ENCODE data around the gene VAPB. TPM values are rescaled to one million over a fixed set of nuclear protein-coding genes. Genes with fewer than 3 reads are reported as not detected.

VAPB gene
- total and polyA plus RNA-seq, 2 experiments from 2014 or later = 8.8 to 37.0 TPM

DNA sequence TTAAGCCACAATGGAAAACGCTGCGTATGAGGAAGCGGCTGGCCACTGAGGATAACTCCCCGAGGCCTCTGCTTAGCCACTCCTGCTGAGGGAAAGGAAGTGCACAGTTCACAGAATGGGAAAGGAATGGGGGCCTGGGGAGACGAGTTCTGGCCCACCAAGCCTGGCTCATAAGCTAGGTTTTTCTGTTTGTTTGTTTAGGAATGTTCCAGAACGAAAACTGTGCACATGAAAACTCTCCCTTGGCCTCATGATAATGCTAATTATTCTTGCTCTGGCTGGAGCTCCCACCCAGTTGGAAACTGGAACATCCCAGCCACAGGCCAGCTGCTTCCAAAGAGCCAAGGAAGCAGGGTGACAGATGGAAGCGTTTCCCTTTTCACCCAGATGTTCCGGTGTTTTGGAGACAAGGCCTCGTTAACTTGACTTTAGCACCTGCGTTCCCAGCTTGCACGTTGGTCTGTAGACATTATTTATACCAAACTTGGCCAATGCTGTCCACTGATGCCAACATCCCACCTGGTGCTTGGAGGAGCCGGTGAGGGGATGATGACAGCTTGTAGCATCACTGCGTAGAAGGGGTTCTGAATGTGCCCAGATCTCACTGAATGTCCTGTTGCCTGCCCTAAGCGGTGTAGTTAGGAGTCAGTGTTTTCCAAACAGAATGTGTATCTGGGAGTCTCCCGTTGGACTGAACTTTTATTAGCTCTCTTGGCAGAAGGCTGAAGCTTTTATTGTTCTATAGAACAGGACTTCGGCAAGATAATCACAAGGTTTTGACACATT, 91.7 kb downstream of the VAPB start:
- no peak overlapping the region for H3K9ac ChIP-seq
- H3F3A ChIP-seq (ENCODE audit: insufficient read depth) = no peaks in the 10 kb centered on the region
- H3K4me3 ChIP-seq = no peak overlapping the region
- no peaks in the 10 kb centered on the region for H4K20me1 ChIP-seq (ENCODE audit: insufficient read depth)
- in situ Hi-C loops (cut with MboI) = loop anchor here (25.0 kb wide), 1 partner anchor 357 kb away; no protein-coding TSS in a partner anchor
- no peaks in the 10 kb centered on the region for H3K36me3 ChIP-seq (ENCODE audit: low read depth)
- H3K79me2 ChIP-seq (ENCODE audit: insufficient read depth) = peaks cover 8% of the 10 kb centered on the region; the same call in 1 of the 2 replicates
- no peaks in the 10 kb centered on the region for H3K9me2 ChIP-seq (ENCODE audit: insufficient read depth)
- H3K4me1 ChIP-seq (ENCODE audit: insufficient read depth) = no peaks in the 10 kb centered on the region
- TF ChIP-seq EZH2phosphoT487 (IDR thresholded peaks at IDR 0.05; ENCODE audit: insufficient read depth, low read depth) = no peak
- no peak for TF ChIP-seq EZH2 (IDR thresholded peaks at IDR 0.05; ENCODE audit: insufficient read depth, poor library complexity, severe bottlenecking)
- no peak for DNase-seq
- no peak overlapping the region for H2AFZ ChIP-seq
- H3K27ac ChIP-seq = no peak overlapping the region
- no peaks in the 10 kb centered on the region for H3K27me3 ChIP-seq (replicated peaks; ENCODE audit: insufficient read depth)
- no peaks in the 10 kb centered on the region for H3K9me3 ChIP-seq (ENCODE audit: low read depth)
- H3K4me2 ChIP-seq (ENCODE audit: unreplicated experiment) = no peak overlapping the region
- 34 to 38% methylated on average over 16 of the region's 16 CpGs for WGBS, 2 experiments (ENCODE audit: low coverage in 1 of 2, low lambda C conversion rate in 2 of 2, missing lambda C conversion rate in 2 of 2)

DNA sequence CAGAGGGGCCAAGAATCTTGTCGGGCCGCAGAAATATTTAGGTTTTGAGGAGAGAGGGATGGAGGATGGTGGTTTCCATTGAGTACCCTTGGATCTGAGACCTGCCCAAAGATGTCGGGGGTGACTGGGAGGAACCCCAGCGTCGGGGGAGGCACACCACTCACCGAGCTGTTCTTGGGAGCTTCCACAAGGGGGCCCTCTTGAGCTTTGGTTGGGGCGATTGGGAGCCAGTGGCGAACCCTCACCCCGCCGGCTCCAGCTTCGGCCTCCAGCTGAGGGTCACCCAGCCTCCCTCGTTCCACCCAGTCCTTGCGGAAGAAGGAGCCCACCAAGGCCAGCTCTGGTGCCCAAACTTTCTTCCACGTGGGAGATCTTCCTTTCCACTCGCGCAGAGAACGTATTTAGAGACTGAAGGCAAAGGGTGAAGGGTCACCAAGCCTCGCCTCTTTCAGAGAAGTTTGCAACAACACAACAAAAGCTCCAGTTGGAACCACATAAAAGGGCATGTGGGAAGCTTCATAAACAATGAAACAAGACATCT, 92.5 kb downstream of the VAPB start:
- peak; percentile 63 for DNase-seq
- no peaks in the 10 kb centered on the region for H3K4me1 ChIP-seq (ENCODE audit: insufficient read depth)
- no peaks in the 10 kb centered on the region for H3K27me3 ChIP-seq (replicated peaks; ENCODE audit: insufficient read depth)
- no peak for TF ChIP-seq EZH2 (IDR thresholded peaks at IDR 0.05; ENCODE audit: insufficient read depth, poor library complexity, severe bottlenecking)
- no peak for TF ChIP-seq EZH2phosphoT487 (IDR thresholded peaks at IDR 0.05; ENCODE audit: insufficient read depth, low read depth)
- H2AFZ ChIP-seq = no peak overlapping the region
- no peaks in the 10 kb centered on the region for H3F3A ChIP-seq (ENCODE audit: insufficient read depth)
- H3K36me3 ChIP-seq (ENCODE audit: low read depth) = no peaks in the 10 kb centered on the region
- no peak overlapping the region for H3K27ac ChIP-seq
- no peak overlapping the region for H3K4me2 ChIP-seq (ENCODE audit: unreplicated experiment)
- no peaks in the 10 kb centered on the region for H4K20me1 ChIP-seq (ENCODE audit: insufficient read depth)
- H3K79me2 ChIP-seq (ENCODE audit: insufficient read depth) = peaks cover 15% of the 10 kb centered on the region; the same call in 1 of the 2 replicates
- no peak overlapping the region for H3K4me3 ChIP-seq
- no peak overlapping the region for H3K9ac ChIP-seq
- 57 to 58% methylated on average over 17 to 18 of the region's 18 CpGs for WGBS, 2 experiments (ENCODE audit: low coverage in 1 of 2, low lambda C conversion rate in 2 of 2, missing lambda C conversion rate in 2 of 2)
- H3K9me3 ChIP-seq (ENCODE audit: low read depth) = peaks cover 2% of the 10 kb centered on the region
- in situ Hi-C loops (cut with MboI) = loop anchor here (25.0 kb wide), 1 partner anchor 356 kb away; no protein-coding TSS in a partner anchor
- H3K9me2 ChIP-seq (ENCODE audit: insufficient read depth) = no peaks in the 10 kb centered on the region

DNA sequence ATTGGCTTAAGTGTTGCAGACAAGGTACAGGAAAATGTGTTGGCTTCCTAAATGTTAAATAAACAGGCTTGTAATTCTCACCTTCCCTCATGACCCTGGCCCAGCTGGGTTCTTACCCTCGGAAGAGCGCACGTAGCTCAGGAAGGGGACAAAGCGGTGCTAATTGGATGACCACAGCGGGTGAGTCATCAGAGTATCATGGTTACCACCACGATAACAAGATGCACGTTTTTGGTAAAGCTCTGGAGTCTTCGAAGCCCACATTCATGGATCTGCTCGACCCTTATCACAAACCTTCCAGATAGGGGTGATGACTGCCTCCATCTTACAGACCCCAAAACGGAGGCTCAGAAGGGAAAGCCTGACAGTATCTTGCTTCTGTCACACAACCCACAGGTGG, 93.4 kb downstream of the VAPB start:
- in situ Hi-C loops (cut with MboI) = loop anchor here (25.0 kb wide), 1 partner anchor 355 kb away; no protein-coding TSS in a partner anchor
- DNase-seq = peak; percentile 19
- WGBS, 2 experiments (ENCODE audit: low coverage in 1 of 2, low lambda C conversion rate in 2 of 2, missing lambda C conversion rate in 2 of 2) = 72 to 80% methylated on average over 10 of the region's 10 CpGs

DNA sequence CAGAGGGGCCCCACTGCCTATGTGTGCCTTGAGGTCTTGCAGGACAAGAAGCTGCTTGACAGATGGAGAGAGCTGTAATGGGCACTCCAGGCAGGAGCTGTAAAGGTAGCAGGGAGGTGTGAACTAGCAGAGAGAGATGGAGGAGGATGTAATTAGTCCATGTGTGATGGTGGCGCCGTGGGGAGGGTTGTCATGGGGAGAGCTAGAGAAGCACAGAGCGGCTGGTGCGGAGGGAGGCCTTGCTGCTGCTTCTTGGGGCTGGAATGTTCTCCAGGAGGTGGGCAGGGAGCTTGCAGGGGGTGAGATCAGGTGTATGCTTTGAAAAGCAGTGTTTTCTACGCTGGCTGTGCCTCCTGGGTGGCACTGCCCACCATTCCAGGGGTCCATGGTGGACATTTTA, 94.0 kb downstream of the VAPB start:
- in situ Hi-C loops (cut with MboI) = loop anchor here (25.0 kb wide), 1 partner anchor 354 kb away; no protein-coding TSS in a partner anchor
- 67 to 81% methylated on average over 5 of the region's 5 CpGs for WGBS, 2 experiments (ENCODE audit: low coverage in 1 of 2, low lambda C conversion rate in 2 of 2, missing lambda C conversion rate in 2 of 2)

More for the DNA sequence above, 93.4 kb downstream of the VAPB start:
- H3K79me2 ChIP-seq (ENCODE audit: insufficient read depth) = peaks cover 15% of the 10 kb centered on the region; the same call in 1 of the 2 replicates
- H3K4me1 ChIP-seq (ENCODE audit: insufficient read depth) = no peaks in the 10 kb centered on the region
- no peaks in the 10 kb centered on the region for H3K27me3 ChIP-seq (replicated peaks; ENCODE audit: insufficient read depth)
- no peaks in the 10 kb centered on the region for H3F3A ChIP-seq (ENCODE audit: insufficient read depth)
- no peaks in the 10 kb centered on the region for H3K9me2 ChIP-seq (ENCODE audit: insufficient read depth)
- no peak overlapping the region for H3K9ac ChIP-seq
- no peak overlapping the region for H2AFZ ChIP-seq
- H3K9me3 ChIP-seq (ENCODE audit: low read depth) = peaks cover 3% of the 10 kb centered on the region
- no peak overlapping the region for H3K27ac ChIP-seq
- H4K20me1 ChIP-seq (ENCODE audit: insufficient read depth) = no peaks in the 10 kb centered on the region
- no peak overlapping the region for H3K4me2 ChIP-seq (ENCODE audit: unreplicated experiment)
- no peaks in the 10 kb centered on the region for H3K36me3 ChIP-seq (ENCODE audit: low read depth)
- TF ChIP-seq EZH2phosphoT487 (IDR thresholded peaks at IDR 0.05; ENCODE audit: insufficient read depth, low read depth) = no peak
- no peak overlapping the region for H3K4me3 ChIP-seq

More for the DNA sequence above, 94.0 kb downstream of the VAPB start:
- H3K4me2 ChIP-seq (ENCODE audit: unreplicated experiment) = no peak overlapping the region
- no peak overlapping the region for H3K4me3 ChIP-seq
- H3K9ac ChIP-seq = no peak overlapping the region
- H3K79me2 ChIP-seq (ENCODE audit: insufficient read depth) = peaks cover 15% of the 10 kb centered on the region; the same call in 1 of the 2 replicates
- H3K9me3 ChIP-seq (ENCODE audit: low read depth) = peaks cover 3% of the 10 kb centered on the region
- no peak overlapping the region for H3K27ac ChIP-seq
- no peaks in the 10 kb centered on the region for H3F3A ChIP-seq (ENCODE audit: insufficient read depth)
- no peaks in the 10 kb centered on the region for H3K27me3 ChIP-seq (replicated peaks; ENCODE audit: insufficient read depth)
- no peaks in the 10 kb centered on the region for H3K4me1 ChIP-seq (ENCODE audit: insufficient read depth)
- no peak for DNase-seq
- no peaks in the 10 kb centered on the region for H4K20me1 ChIP-seq (ENCODE audit: insufficient read depth)
- TF ChIP-seq EZH2 (IDR thresholded peaks at IDR 0.05; ENCODE audit: insufficient read depth, poor library complexity, severe bottlenecking) = no peak
- TF ChIP-seq EZH2phosphoT487 (IDR thresholded peaks at IDR 0.05; ENCODE audit: insufficient read depth, low read depth) = no peak
- H3K36me3 ChIP-seq (ENCODE audit: low read depth) = no peaks in the 10 kb centered on the region
- H3K9me2 ChIP-seq (ENCODE audit: insufficient read depth) = no peaks in the 10 kb centered on the region
- H2AFZ ChIP-seq = no peak overlapping the region

All from GM23248 (cell line).